Mesothelial cell of epicardium (in vitro differentiated cells): ENCODE measurements around the gene RCAN3. TPM values are rescaled to one million over a fixed set of nuclear protein-coding genes. Genes with fewer than 3 reads are reported as not detected.

Experiments
- DNase-seq, 2 experiments: peaks; one replicate each; pipeline ENCODE4 v3.0.0; 2021; ENCODE audit warnings: low spot score in 2 of 2; ENCODE audit not compliant: unreplicated experiment in 2 of 2
- H3K27ac Mint-ChIP-seq: 2 replicates; pipeline ENCODE4 v1.8.0; 2021; ENCODE audit warnings: mixed read lengths
- H3K27me3 Mint-ChIP-seq: 2 replicates; pipeline ENCODE4 v1.8.0; 2021; ENCODE audit warnings: low read depth, mixed read lengths
- H3K36me3 Mint-ChIP-seq: 2 replicates; pipeline ENCODE4 v1.8.0; 2021; ENCODE audit warnings: mixed read lengths
- H3K4me1 Mint-ChIP-seq: 2 replicates; pipeline ENCODE4 v1.8.0; 2021; ENCODE audit warnings: mixed read lengths
- H3K4me3 Mint-ChIP-seq: 2 replicates; pipeline ENCODE4 v1.8.0; 2021; ENCODE audit warnings: mild to moderate bottlenecking, moderate library complexity, mixed read lengths
- H3K9me3 Mint-ChIP-seq: 2 replicates; pipeline ENCODE4 v1.8.0; 2021; ENCODE audit warnings: mixed read lengths
- total RNA-seq: library from RNA; stranded (reverse); gene quantifications from 3 replicates; pipeline ENCODE4 v1.2.1, GENCODE V29; 2021
- TF ChIP-seq, protein P1 (sequence below): fragments of 200-600 bp; sonication (generic); IDR thresholded peaks from one replicate; pipeline ENCODE4 v1.5.0; 2021; ENCODE audit warnings: antibody characterized with exemption; ENCODE audit not compliant: unreplicated experiment

Gene RCAN3
- total RNA-seq, 1 donor from 2014 or later: 9.5 TPM

DNA sequence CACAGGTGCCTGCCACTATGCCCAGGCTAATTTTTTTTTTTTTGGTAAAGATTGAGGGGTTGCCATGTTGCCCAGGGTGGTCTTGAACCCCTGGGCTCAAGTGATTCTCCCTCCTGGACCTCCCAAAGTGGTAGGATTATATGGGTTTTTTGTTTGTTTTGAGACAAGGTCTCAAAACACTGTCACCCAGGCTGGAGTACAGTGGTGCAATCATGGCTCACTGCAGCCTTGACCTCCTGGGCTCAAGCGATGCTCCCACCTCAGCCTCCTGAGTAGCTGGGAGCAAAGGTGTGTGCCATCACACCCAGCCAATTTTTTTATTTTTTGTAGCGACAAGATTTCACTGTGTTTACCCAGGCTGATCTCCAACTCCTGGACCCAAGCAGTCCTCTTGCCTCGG lies 8.9 kb upstream of the RCAN3 start:
- Mint-ChIP-seq H3K9me3 (peaks cover 8% of the 10 kb centered on the region), H3K4me3 (no peak overlapping the region), H3K36me3 (no peaks in the 10 kb centered on the region), H3K27me3 (peaks cover 16% of the 10 kb centered on the region), H3K4me1 (peaks cover 3% of the 10 kb centered on the region), H3K27ac (no peak overlapping the region)
- TF ChIP-seq, protein P1, sequence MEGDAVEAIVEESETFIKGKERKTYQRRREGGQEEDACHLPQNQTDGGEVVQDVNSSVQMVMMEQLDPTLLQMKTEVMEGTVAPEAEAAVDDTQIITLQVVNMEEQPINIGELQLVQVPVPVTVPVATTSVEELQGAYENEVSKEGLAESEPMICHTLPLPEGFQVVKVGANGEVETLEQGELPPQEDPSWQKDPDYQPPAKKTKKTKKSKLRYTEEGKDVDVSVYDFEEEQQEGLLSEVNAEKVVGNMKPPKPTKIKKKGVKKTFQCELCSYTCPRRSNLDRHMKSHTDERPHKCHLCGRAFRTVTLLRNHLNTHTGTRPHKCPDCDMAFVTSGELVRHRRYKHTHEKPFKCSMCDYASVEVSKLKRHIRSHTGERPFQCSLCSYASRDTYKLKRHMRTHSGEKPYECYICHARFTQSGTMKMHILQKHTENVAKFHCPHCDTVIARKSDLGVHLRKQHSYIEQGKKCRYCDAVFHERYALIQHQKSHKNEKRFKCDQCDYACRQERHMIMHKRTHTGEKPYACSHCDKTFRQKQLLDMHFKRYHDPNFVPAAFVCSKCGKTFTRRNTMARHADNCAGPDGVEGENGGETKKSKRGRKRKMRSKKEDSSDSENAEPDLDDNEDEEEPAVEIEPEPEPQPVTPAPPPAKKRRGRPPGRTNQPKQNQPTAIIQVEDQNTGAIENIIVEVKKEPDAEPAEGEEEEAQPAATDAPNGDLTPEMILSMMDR: no peak
- no peak for DNase-seq

DNA sequence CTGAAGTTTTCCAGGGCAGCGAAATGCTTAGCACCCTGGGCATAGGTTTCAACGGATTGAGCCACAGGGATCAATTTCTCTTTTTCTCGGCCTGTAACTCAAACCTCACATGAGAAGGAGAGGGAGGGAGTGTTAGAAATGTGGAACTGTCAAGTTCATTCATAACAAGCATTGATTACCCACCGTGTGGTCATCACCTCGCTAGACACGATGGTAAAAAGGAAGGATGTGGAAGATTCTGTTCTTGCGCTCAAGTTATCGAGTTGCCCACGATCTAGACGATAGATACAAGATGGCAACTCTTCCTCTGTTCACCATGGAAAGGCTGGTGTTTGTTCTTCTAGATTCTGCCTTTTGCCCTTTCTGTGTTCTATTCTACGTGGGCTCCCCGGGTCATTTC lies 4.0 kb upstream of the RCAN3 start:
- Mint-ChIP-seq H3K4me3 (no peak overlapping the region), H3K9me3 (no peaks in the 10 kb centered on the region), H3K27ac (no peak overlapping the region), H3K4me1 (peaks cover 7% of the 10 kb centered on the region), H3K36me3 (no peaks in the 10 kb centered on the region), H3K27me3 (peaks cover 33% of the 10 kb centered on the region)
- TF ChIP-seq, protein P1: no peak
- DNase-seq: no peak

DNA sequence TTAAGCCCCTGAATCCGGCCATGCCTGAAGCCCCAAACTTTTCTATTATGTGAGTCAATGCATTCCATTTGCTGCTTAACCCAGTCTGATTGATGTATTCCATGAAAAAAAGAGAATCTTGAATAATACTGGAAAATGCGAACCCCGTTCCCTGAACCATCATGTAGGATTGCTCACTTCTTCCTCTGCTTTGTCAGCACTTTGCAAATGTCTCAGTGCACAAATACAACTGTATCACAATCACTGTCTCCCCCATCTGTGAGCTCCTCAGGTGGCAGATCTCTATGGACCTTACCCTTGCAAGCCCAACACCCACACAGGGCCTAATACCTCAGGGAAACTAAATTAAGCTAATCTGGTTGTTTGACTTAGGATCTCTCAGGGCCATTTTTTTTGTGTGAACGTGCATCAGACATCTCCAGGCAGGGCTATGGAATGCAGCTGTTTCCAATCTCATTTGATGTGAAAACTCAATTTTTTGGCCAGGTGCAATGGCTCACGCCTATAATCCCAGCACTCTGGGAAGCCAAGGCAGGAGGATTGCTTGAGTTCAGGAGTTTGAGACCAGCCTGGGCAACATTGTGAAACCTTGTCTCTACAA lies 2.1 kb upstream of the RCAN3 start:
- H3K4me3 Mint-ChIP-seq: no peak overlapping the region
- TF ChIP-seq, protein P1: no peak
- no peak for DNase-seq
- no peaks in the 10 kb centered on the region for H3K36me3 Mint-ChIP-seq
- H3K27ac Mint-ChIP-seq: no peak overlapping the region
- H3K9me3 Mint-ChIP-seq: no peaks in the 10 kb centered on the region
- peaks cover 41% of the 10 kb centered on the region for H3K27me3 Mint-ChIP-seq
- H3K4me1 Mint-ChIP-seq: peaks cover 15% of the 10 kb centered on the region

DNA sequence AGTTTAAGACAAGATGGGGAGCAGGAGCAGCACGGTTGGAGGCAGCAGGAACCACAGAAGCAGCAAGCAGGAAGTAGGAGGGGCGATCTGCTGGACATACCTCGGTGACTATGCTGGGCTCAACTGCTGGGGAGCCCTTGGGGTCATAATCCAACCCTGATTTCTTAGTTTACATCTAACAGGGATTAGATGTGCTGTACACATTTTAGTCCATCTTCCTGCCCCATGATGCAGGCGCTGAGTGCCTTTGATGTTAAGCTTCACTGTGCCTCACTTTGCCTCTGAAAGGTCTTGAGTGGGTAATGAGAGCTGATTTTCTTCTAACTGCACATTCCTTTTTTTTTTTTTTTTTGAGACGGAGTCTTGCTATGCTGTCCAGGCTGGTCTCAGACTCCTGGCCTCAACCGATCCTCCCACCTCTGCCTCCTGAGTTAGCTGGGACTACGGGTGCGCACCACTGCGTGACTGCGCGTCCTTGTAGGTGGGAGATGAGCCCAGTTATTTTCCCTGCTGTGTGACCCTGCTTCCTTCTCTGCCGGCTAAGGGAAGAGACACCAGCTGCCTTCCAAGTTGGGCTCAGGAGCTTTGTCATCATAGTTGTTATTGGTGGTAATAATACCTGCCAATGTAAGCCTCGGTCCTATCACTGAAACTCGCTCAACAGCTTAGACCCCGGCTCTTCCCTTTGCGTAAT lies 1.1 kb upstream of the RCAN3 start:
- TF ChIP-seq, protein P1: no peak
- Mint-ChIP-seq H3K27ac (no peak overlapping the region), H3K27me3 (peaks cover 38% of the 10 kb centered on the region), H3K4me1 (peaks cover 15% of the 10 kb centered on the region), H3K4me3 (peak overlapping the region; percentile 80), H3K36me3 (no peaks in the 10 kb centered on the region), H3K9me3 (no peaks in the 10 kb centered on the region)
- DNase-seq: no peak

DNA sequence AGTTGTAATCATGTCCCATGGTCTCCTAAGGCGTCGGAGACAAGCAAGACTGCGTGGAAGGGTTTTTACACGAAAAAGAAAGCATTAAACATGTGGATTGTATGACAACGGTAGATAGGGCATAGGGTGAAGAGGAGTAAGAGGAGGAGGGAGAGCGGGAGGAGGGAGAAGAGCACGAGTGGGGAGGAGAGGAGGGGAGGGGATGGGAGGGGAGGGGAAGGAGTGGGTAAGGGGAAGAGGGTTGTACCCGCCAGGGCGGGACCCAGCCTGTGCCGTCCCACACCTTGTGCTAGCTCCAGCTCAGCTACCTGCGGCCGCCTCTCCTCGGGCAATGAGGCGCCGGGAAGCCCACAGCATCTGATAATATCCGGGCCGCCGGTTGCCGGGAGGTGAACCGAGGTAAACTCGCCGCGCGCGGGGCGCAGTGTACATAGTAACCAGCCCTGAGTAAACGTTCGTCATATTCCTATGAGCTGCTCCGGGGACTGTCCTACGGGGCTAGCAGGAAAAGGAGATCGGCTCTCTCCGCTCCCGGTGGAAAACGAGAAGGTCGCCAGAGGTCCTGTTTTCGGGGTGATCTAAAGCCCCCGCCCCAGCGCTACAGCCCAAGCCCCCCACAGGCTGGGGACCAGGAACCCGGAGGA lies 449 bp upstream of the RCAN3 start:
- peak overlapping the region; percentile 80 for H3K4me3 Mint-ChIP-seq
- peaks cover 15% of the 10 kb centered on the region for H3K4me1 Mint-ChIP-seq
- DNase-seq: peak; percentile 33 to 69
- H3K36me3 Mint-ChIP-seq: no peaks in the 10 kb centered on the region
- peaks cover 38% of the 10 kb centered on the region for H3K27me3 Mint-ChIP-seq
- peak overlapping the region; percentile 63 for H3K27ac Mint-ChIP-seq
- TF ChIP-seq, protein P1: no peak
- H3K9me3 Mint-ChIP-seq: no peaks in the 10 kb centered on the region
